ACC112 (cell line): ENCODE measurements around the gene NKX2-1.
"Not testable (repeated sequence)": the region's sequence is repeated elsewhere in the genome, so short reads cannot be mapped to it uniquely, and the experiment has no call there.

Experiments
- H2AFZ ChIP-seq: fragments of 200-600 bp; sonication (generic); one replicate; pipeline ENCODE4 v1.6.0; 2017; ENCODE audit warnings: antibody characterized with exemption, low read length; ENCODE audit not compliant: unreplicated experiment
- H3K27ac ChIP-seq: fragments of 200-600 bp; sonication (generic); 2 replicates; pipeline ENCODE4 v1.5.1; 2014; ENCODE audit warnings: low read depth, mild to moderate bottlenecking, antibody characterized with exemption, low read length, moderate library complexity
- H3K27me3 ChIP-seq: fragments of 200-600 bp; sonication (generic); 2 replicates; pipeline ENCODE4 v1.6.1; 2014; ENCODE audit warnings: mild to moderate bottlenecking, antibody characterized with exemption, low read length, moderate library complexity, mixed read lengths; ENCODE audit not compliant: insufficient read depth
- H3K36me3 ChIP-seq: fragments of 200-600 bp; sonication (generic); 2 replicates; pipeline ENCODE4 v1.6.1; 2016; ENCODE audit warnings: mild to moderate bottlenecking, antibody characterized with exemption, low read length, moderate library complexity, mixed read lengths; ENCODE audit not compliant: insufficient read depth
- H3K4me1 ChIP-seq: fragments of 200-600 bp; sonication (generic); one replicate; pipeline ENCODE4 v1.6.1; 2016; ENCODE audit warnings: low read length, mixed read lengths; ENCODE audit not compliant: insufficient read depth, unreplicated experiment, control insufficient read depth
- H3K4me3 ChIP-seq: fragments of 200-600 bp; sonication (generic); 2 replicates; pipeline ENCODE4 v1.5.1; 2014; ENCODE audit warnings: mild to moderate bottlenecking, low read depth, low read length
- H3K79me2 ChIP-seq: fragments of 200-600 bp; sonication (generic); one replicate; pipeline ENCODE4 v1.6.0; 2016; ENCODE audit warnings: low read length; ENCODE audit not compliant: control insufficient read depth, unreplicated experiment, insufficient read depth

The NKX2-1 gene

DNA sequence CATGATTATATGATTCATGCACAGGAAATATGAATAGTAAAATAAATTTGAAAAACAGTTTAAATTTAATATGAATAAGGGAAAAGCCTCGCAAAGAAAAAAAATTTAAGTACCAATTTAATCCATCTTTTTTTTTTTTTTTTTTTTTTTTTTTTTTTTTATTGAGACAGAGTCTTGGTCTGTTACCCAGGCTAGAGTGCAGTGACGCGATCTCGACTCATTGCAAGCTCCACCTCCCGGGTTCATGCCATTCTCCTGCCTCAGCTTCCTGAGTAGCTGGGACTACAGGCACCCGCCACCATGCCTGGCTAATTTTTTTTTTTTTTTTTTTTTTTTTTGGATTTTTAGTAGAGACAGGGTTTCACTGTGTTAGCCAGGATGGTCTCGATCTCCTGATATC lies 44.0 kb downstream of the NKX2-1 start:
- not testable (repeated sequence) for H3K79me2 ChIP-seq, H3K27ac ChIP-seq, H2AFZ ChIP-seq, H3K4me3 ChIP-seq, H3K36me3 ChIP-seq, H3K4me1 ChIP-seq
- H3K27me3 ChIP-seq = peaks cover 44% of the 10 kb centered on the region

DNA sequence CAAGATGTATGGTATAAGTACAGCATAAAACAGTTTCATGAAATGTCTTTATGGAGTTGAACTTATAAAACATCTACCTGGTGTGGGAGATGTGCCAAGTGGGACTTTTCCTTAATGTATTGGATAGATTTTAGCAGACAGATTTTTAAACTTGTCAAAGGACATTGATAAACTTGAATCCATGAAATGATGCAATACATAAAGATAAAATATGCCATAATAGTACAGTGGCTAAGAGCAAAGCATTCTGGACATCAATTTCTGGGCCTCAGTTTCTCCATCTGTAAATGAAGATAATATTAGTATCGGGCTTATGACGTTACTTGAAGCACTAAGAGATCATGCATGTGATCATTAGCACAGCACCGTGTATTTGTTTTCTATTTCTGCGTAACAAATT lies 45.4 kb downstream of the NKX2-1 start:
- Histone ChIP-seq H3K27ac (no peak overlapping the region), H3K4me3 (no peak overlapping the region), H2AFZ (no peak overlapping the region), H3K36me3 (no peaks in the 10 kb centered on the region), H3K27me3 (peaks cover 44% of the 10 kb centered on the region), H3K79me2 (no peaks in the 10 kb centered on the region), H3K4me1 (no peaks in the 10 kb centered on the region)

DNA sequence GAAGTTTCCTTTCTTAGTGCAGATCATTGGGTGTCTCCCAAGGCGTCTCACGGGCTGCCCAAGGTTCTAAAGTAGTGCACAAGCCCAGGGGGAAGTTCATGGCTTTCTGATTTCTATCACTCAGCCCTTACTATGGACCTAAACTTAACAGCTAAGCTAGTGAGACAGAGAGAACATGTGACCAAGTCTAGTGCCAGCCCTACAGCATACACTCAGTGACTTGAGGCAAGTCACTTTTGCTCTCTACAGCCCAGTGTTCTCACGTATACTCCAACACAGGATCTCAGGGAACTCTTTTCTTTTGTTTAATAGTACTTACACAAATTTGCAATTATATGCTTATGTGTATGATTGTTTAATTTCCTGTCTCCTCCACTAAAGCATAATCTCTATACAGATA lies 48.6 kb downstream of the NKX2-1 start:
- no peaks in the 10 kb centered on the region for H3K79me2 ChIP-seq
- no peak overlapping the region for H2AFZ ChIP-seq
- H3K4me3 ChIP-seq = no peak overlapping the region
- H3K36me3 ChIP-seq = no peaks in the 10 kb centered on the region
- H3K27ac ChIP-seq = no peak overlapping the region
- H3K27me3 ChIP-seq = peaks cover 62% of the 10 kb centered on the region
- H3K4me1 ChIP-seq = no peaks in the 10 kb centered on the region

DNA sequence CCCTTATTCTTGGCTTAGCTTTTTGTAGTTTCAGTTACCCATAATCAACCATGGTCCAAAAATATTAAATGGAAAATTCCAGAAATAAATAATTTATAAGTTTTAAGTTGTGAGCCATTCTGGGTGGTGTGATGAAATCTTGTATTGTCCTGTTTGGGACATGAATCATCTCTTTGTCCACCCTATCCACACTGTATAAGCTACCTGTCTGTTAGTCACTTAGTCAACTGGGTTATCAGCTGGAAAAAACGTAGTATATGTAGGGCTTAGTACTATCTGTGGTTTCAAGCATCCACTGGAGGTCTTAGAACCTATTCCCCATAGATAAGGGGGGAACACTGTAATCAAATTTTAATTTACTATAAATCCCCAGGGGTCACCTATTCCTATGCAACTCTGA lies 52.7 kb downstream of the NKX2-1 start:
- H3K27ac ChIP-seq = no peak overlapping the region
- H3K4me3 ChIP-seq = no peak overlapping the region
- H3K79me2 ChIP-seq = no peaks in the 10 kb centered on the region
- no peak overlapping the region for H2AFZ ChIP-seq
- H3K4me1 ChIP-seq = no peaks in the 10 kb centered on the region
- H3K27me3 ChIP-seq = peaks cover 89% of the 10 kb centered on the region
- H3K36me3 ChIP-seq = no peaks in the 10 kb centered on the region
